Measurements from ENCODE around the gene NUP43.
"Not testable (repeated sequence)": the region's sequence is repeated elsewhere in the genome, so short reads cannot be mapped to it uniquely, and the experiment has no call there.

The NUP43 gene

GRCh38 chr6:149683256-149683859 lies 63.0 kb downstream of the NUP43 start:
- DNase-seq: no peak

- DNase-seq: not testable (repeated sequence)
These were observed 64.5 kb downstream of the NUP43 start for GRCh38 chr6:149681845-149682244.

- DNase-seq: no peak
These were observed 65.1 kb downstream of the NUP43 start for GRCh38 chr6:149681209-149681608.

- no peak for DNase-seq
These were observed 65.8 kb downstream of the NUP43 start for GRCh38 chr6:149680503-149680902.

Data from activated CD4-positive, alpha-beta T cell treated with anti-CD3 and anti-CD28 coated beads, Interleukin-10, Interleukin-2, amounts not matched to agents 100 ng/mL and 50 ng/mL, durations not matched to agents 16 hours and 8 hours (primary cell).